Bronchial epithelial cell (primary cell): Measurements from ENCODE around the gene PRKAG2. TPM values are rescaled to one million over a fixed set of nuclear protein-coding genes. Genes with fewer than 3 reads are reported as not detected.

Experiments
- DNase-seq: peaks from one replicate; pipeline ENCODE4 v3.0.0-alpha.2; 2010; ENCODE audit warnings: low read depth
- FAIRE-seq: peaks from 2 replicates; lab custom pipeline; 2011; peaks lifted over from hg19 to GRCh38; lab: Jason Lieb, UNC
- H3K27me3 ChIP-seq: 2 replicates; pipeline ENCODE4 v1.5.1; 2011; ENCODE audit warnings: low read length; ENCODE audit not compliant: control insufficient read depth, insufficient read depth
- H3K36me3 ChIP-seq: 2 replicates; pipeline ENCODE4 v1.5.1; 2011; ENCODE audit warnings: low read length; ENCODE audit not compliant: control insufficient read depth, insufficient read depth
- H3K4me3 ChIP-seq: 2 replicates; pipeline ENCODE4 v1.5.1; 2011; ENCODE audit warnings: mild to moderate bottlenecking, low read depth, low read length, control low read depth
- total RNA-seq: library from RNA; depleted of rRNA; stranded (reverse); fragments of >200 nt; gene quantifications from 2 replicates; pipeline ENCODE4 v1.2.1, GENCODE V29; 2014
- TF ChIP-seq, protein P1 (sequence below): IDR thresholded peaks from 2 replicates; pipeline ENCODE4 v1.5.1; 2011; ENCODE audit warnings: mild to moderate bottlenecking, moderate library complexity, low read length, control low read depth, inconsistent platforms; ENCODE audit not compliant: insufficient read depth, severe bottlenecking

The PRKAG2 gene
- total RNA-seq, 1 donor from 2014 or later, result 24.5 TPM

DNA sequence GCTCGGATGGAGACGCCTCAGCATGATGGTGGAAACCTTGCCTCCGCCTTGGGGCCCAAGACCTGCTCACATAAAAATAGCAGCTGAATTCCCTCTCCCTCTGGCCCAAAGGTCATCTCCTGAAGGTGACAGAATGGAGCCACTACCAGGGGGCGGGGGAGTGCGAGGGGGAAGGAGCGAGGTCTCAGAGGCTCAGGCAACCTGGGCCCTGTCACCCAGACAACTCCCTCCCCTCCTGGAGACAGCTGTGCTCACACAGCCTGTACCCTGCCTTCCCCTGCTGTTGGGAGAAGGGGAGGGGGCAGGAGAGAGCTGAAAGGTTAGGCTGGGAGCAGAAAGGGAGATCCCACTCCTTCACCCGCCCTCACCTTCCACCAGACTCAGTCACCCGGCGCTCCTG lies 184.2 kb downstream of the PRKAG2 start:
- H3K27me3 ChIP-seq, result no peaks in the 10 kb centered on the region
- H3K4me3 ChIP-seq, result no peak overlapping the region
- TF ChIP-seq, protein P1, sequence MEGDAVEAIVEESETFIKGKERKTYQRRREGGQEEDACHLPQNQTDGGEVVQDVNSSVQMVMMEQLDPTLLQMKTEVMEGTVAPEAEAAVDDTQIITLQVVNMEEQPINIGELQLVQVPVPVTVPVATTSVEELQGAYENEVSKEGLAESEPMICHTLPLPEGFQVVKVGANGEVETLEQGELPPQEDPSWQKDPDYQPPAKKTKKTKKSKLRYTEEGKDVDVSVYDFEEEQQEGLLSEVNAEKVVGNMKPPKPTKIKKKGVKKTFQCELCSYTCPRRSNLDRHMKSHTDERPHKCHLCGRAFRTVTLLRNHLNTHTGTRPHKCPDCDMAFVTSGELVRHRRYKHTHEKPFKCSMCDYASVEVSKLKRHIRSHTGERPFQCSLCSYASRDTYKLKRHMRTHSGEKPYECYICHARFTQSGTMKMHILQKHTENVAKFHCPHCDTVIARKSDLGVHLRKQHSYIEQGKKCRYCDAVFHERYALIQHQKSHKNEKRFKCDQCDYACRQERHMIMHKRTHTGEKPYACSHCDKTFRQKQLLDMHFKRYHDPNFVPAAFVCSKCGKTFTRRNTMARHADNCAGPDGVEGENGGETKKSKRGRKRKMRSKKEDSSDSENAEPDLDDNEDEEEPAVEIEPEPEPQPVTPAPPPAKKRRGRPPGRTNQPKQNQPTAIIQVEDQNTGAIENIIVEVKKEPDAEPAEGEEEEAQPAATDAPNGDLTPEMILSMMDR, result no peak
- H3K36me3 ChIP-seq, result no peaks in the 10 kb centered on the region
- FAIRE-seq (no peak), DNase-seq (no peak)

DNA sequence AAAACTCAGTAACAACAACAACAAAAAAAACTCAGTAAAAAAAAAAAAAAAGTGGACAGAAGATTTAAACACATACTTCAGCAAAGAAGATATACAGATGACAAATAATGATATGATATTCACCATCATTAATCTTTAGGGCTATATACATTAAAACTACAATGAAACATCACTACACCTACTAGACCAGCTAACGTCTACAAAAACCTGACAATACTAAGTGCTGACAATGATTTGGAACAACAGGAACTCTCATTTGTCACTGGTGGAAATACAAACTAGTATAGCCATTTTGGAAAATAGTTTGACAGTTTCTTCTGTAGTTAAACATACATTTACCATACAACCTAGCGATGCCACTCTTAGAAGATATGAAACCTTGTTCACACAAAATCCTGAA lies 185.5 kb downstream of the PRKAG2 start:
- FAIRE-seq, result no peak
- no peaks in the 10 kb centered on the region for H3K27me3 ChIP-seq
- TF ChIP-seq, protein P1, result no peak
- no peak overlapping the region for H3K4me3 ChIP-seq
- H3K36me3 ChIP-seq, result no peaks in the 10 kb centered on the region
- DNase-seq, result no peak

DNA sequence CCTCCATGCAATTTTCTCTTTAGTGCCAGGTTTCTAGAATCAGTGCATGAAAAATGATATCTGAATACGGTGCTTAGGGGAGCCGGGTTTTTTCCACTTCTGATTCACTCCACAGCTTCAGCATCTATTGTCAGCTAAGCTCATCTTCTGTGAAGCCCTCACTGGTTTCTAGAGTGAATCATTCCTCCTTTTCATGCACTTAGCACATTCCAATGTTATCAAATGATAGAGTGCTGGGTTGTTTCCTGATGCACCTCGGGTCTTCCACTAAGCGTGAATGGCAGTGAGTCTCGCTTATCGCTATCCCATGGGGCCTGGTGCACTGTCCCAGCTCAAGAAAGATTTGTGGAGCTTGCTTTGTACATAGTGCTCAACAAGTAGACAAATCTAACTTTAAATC lies 186.3 kb downstream of the PRKAG2 start:
- FAIRE-seq (no peak), DNase-seq (peak; percentile 35)
- no peaks in the 10 kb centered on the region for H3K27me3 ChIP-seq

DNA sequence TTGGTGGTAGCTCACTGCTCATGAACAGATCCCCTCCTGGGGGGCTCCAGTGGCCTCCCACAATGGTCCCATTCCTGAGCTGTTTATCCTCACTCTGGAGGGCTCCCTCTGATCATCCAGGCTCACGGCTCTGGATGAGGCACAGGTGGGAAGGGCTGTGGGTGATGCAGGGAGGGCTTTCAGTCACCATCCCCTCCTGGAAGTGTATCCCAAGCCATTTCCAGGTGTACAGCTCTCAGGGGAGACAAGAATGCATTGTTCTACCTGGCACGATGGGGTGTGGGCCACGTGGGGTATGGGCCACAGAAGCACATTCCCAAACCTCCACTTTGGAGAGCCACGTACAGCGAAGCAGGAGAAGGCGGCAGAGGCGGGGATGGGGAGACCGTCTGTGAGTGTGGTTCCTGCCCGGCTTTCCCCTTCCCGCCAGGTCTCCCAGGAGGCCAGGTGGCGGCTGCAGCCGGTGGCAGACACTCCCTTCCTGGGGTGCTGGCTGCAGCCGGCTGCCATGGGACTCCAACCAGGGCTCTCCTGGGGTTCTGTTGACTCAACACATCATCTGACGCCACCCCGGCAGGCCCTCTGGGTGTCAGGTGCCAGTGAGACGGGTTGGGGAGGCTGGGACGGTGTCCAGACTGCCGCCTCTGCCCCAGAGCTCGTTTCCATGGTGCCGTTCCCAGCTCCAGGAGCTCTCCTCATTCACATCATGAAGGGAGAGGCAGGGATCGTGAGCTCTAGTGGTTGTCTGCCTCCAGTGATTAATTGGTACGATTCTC lies 187.5 kb downstream of the PRKAG2 start:
- H3K36me3 ChIP-seq, result no peaks in the 10 kb centered on the region
- no peaks in the 10 kb centered on the region for H3K27me3 ChIP-seq
- peak; percentile 26 for DNase-seq
- TF ChIP-seq, protein P1, result no peak
- no peak overlapping the region for H3K4me3 ChIP-seq
- FAIRE-seq, result no peak

More for the DNA sequence above, 186.3 kb downstream of the PRKAG2 start:
- TF ChIP-seq, protein P1, result no peak
- no peaks in the 10 kb centered on the region for H3K36me3 ChIP-seq
- H3K4me3 ChIP-seq, result no peak overlapping the region

DNA sequence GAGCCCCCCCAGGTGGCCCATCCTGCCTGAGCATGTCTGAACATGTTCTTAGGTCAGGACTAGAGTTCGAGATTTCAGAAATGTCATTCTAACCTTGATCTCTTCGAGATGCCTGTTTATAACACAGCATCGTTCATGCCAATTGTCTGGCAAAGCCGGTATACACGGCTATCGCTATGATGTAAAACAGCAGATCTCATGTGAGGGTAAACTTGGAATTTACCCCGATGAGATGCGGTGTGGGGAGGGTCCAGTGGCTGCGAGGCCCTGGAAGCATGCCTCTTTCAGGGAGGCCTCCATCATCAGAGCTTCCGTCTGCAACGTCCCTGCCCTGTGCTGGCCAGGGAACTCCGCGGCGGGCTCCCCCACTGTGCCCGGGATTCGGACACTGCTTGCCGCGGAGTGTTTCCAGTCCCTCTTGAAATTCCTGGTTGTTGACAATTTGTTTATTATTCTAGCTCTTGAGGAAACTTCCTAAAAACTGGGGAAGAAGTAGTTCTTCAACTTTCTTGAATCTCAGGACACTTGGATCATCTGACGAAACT lies 188.6 kb downstream of the PRKAG2 start:
- TF ChIP-seq, protein P1, result peak; percentile 1
- FAIRE-seq (no peak), DNase-seq (no peak)
- Histone ChIP-seq H3K36me3 (no peaks in the 10 kb centered on the region), H3K27me3 (no peaks in the 10 kb centered on the region), H3K4me3 (no peak overlapping the region)
